GM18867 (cell line): Measurements from ENCODE around the gene RALA.
A peak's percentile ranks its signal among the peaks of the same experiment; 100 is the strongest.

Experiments
- ATAC-seq: cut with Tn5 transposase; IDR thresholded peaks from one replicate; pipeline ENCODE4 v1.9.1; 2021; ENCODE audit warnings: mild to moderate bottlenecking, moderate library complexity; ENCODE audit not compliant: unreplicated experiment

RALA gene

GRCh38 chr7:39623047-39623731, at the start of gene RALA:
RALA (plus strand) TSS chr7:39623572; CDS start chr7:39686668, 63,096 bp downstream.
- ATAC-seq = peak; percentile 95

- no peak for ATAC-seq
These were observed 48.6 kb upstream of the RALA start for GRCh38 chr7:39574673-39575349.

DNA sequence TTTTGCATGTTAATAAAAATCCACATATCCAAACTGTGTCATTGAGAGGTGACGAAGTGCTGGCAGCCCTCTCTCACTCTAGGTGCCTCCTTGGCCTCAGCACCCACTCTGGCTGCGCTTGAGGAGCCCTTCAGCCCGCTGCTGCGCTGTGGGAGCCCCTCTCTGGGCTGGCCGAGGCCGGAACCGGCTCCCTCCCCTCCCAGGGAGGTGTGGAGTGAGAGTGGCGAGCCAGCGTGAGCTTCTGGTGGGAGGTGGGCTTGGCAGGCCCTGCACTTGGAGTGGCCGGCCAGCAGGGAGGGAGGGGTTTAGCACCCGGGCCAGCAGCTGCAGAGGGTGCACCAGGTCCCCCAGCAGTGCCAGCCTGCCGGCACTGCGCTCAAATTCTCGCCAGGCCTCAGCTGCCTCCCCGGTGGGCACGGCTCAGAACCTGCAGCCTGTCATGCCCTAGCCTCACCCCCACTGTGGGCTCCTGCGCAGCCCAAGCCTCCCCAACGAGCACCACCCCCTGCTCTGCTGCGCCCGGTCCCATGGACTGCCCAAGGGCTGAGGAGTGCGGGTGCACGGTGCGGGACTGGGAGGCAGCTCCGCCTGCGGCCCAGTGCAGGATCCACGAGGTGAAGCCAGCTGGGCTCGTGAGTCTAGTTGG, 46.0 kb upstream of the RALA start:
- no peak for ATAC-seq

- peak; percentile 94 for ATAC-seq
These were observed 43.1 kb upstream of the RALA start for GRCh38 chr7:39580149-39580874.

DNA sequence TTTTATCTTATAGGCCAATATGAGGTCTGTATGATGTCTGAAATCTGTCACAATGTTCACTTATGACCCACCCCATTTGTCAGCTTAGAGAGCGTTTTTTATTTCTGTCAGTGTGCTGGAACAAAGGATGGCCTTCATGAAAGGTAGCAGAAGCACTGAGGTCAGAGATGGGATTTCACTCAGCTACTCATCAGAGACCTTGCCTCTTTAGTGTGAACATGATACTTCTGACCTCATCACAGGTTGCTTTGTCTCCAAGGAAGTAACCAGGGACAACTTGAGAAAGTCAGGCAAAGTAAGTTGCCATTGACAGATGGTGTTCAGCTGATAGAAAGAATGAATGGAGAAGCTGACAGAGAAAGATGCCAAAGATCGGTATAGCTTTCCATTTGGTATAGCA, 40.8 kb upstream of the RALA start:
- no peak for ATAC-seq

GRCh38 chr7:39583539-39583938, 39.8 kb upstream of the RALA start:
- ATAC-seq = no peak

DNA sequence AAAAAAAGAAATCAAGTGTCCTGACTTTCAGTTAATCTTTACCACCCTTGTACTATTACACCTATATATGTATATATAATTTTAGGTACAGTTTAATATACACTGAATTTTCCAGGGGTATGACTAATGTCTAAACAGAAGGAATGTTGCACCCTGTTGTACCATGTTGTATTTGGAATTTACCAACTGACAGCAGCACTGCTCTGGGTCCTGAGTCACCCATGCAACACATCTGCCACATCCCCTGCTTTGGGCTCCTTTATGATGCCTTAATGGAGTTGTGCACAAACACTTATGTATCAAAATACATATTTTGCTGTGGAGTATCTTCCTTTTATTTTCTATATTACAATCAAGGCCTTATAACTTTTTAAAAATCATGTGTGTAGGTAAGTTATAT, 36.0 kb upstream of the RALA start:
- no peak for ATAC-seq

DNA sequence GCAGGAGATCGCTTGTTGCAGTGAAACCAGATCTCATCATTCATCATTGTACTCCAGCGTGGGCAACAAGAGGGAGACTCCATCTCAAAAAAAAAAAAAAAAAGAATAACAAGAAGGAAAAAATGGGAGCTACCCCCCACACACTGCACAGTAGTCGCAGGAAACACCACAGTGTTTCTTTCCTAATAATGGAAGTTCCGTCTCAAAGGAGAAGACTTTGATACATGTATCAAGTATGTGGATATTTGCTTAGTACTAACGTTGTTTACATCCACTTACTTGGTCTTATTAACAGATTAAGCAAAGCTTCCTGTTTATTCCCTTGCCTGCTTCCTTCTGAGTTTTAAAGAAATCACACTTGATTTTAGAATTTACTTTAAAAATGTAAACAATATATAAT, 35.0 kb upstream of the RALA start:
- ATAC-seq = no peak

- peak; percentile 91 for ATAC-seq
These were observed 33.9 kb upstream of the RALA start for GRCh38 chr7:39589323-39590111.

DNA sequence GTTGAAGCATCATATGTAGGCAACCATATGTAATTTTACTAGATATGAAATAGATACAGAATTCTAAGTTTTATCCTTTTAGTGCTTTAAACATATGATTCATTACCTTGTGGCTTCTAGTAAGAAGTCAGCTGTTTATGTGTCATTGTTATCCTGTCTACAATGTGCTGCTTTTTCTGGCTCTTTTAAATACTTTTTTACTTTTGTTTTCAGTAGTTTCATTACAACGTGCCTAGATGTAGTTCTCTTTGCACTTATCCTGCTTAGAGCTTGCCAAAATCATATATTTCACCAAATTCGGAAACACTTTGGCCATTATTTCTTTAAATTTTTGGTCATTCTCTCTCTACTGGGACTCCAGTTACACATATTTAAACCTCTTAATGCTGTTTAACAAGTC, 30.8 kb upstream of the RALA start:
- peak; percentile 41 for ATAC-seq

- no peak for ATAC-seq
These were observed 28.3 kb upstream of the RALA start for GRCh38 chr7:39594988-39595620.

DNA sequence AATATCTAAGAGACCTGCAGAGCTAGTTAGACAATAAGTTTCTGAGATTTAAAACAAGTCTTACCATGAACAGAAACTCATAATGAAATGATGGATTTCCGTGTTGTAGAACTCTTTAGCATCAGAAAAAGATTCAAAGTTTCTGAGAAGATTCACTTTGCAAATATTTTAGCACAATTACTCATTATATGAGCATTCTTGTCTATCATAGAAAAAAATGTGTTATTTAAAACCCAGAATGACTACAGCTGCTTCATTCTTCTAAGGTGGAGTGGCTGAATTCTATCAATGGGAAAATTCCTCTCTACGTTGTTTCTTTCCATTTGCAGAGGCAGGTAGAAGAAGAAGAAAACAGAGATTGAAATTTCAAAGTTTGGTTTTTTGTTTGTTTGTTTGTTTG, 21.0 kb upstream of the RALA start:
- no peak for ATAC-seq

GRCh38 chr7:39603924-39604323, 19.4 kb upstream of the RALA start:
- ATAC-seq = no peak

DNA sequence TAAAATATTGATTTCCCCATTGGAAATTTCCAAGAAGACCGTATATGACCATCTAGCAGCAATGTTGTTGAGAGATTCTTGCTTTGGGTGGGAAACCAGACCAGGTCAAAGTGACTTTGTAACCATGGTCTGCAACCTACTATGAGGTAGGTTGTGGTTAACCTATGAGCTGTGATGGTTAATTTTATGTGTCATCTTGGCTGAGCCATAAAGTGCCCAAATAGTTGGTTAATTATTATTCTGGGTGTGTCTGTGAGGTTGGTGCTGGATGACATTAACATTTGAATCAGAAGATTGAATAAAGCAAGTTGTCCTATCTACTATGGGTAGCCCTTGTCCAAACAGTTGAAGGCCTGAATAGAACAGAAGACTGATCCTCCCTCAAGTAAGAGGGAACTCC, 18.3 kb upstream of the RALA start:
- no peak for ATAC-seq

- ATAC-seq = no peak
These were observed 17.0 kb upstream of the RALA start for GRCh38 chr7:39606352-39606751.

DNA sequence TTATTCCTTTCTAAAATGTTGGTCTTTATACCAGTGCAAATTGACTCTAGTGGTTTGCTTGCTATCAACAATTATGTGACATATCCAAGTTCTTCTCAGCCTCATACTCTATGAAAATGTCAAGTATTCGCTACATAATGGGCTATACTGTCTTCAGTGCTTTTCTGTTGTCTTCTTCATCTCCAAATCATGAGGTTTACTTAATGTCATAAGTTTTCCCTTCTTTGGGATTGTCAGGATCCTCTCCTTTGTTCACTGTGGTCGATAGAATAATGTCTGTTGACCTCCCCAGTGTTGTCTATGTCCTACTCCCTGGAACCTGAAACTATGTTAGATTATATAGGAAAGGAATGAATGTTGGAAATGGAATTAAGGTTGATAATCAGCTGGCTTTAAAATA, 16.4 kb upstream of the RALA start:
- no peak for ATAC-seq

- ATAC-seq = no peak
These were observed 15.5 kb upstream of the RALA start for GRCh38 chr7:39607865-39608264.

- ATAC-seq = no peak
These were observed 15.1 kb upstream of the RALA start for GRCh38 chr7:39608278-39608677.

DNA sequence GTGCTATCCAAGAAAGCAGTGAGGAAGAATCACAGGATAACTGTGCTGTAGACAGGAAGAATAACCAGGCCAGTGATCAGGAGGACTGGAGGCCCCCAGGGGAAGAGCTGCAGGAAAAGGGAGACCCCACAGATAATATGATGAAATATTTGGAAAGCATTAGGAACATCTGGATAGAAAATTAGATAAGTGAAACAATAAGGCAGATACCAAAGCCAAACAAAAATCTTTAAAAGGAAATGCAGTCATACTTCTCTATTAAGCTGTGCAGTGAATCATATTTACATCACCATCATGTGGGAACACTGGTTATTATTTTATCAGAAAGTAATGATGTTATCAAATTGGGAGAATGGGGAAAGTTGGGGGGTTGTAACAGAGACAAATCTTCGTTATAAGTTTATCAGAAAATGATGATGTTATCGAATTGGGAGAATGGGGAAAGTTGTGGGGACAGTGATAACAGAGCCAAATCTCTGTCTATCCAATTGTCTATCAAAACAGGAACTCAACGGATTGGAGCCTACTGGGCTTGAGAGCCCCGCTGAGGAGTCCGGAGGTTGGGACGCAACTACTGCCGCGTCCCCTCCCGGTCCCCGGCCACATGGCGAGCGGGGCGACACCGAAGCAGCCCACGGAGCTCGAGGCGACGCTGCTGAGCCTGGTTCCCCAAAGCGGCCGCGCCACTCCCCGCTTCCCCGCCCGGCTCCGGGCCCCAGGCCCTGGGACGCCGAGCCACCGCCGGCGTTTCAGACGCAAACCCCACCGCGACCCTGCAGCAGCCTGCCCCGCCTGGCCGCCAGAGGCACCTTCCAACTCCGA, 14.0 kb upstream of the RALA start:
- ATAC-seq = no peak

DNA sequence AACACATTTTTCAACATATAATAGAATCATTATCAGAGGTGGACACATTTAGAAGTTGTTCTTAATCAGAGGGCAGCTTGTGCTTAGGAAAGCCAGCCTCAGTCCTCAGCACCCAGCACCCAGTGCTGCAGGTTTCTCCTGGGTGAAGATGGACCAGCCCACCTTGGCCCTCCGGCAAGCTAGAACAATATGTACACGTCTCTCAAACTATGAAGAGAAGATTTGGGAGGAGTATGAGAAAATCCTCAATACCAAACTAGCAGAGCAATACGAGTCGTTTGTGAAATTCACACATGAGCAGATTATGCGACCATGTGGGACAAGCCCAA, 13.5 kb upstream of the RALA start:
- ATAC-seq = no peak
